Right atrium auricular region (tissue), 2 donors: ENCODE measurements around the gene MTERF4. TPM values are rescaled to one million over a fixed set of nuclear protein-coding genes. Genes with fewer than 3 reads are reported as not detected.

ENCODE experiments used
- DNase-seq: peaks from one replicate; pipeline ENCODE4 v3.0.0-alpha.2; 2019; ENCODE audit warnings: low spot score
- H3K27ac ChIP-seq, 2 donors: fragments of 200-600 bp; sonication (generic); 1 replicate in 1 of 2; 2 replicates in 1 of 2; pipeline ENCODE4 v1.5.1; 2016 to 2019
- H3K27me3 ChIP-seq, 2 donors: fragments of 200-600 bp; sonication (generic); one replicate each; pipeline versions ENCODE4 v1.5.1 to v1.6.0; 2017 to 2019
- H3K36me3 ChIP-seq: fragments of 200-600 bp; sonication (generic); one replicate; pipeline ENCODE4 v1.5.1; 2016
- H3K4me1 ChIP-seq, 2 donors: fragments of 200-600 bp; sonication (generic); one replicate each; pipeline versions ENCODE4 v1.5.1 to v1.6.0; 2017 to 2019
- H3K4me3 ChIP-seq, 2 donors: fragments of 200-600 bp; sonication (generic); 1 replicate in 1 of 2; 2 replicates in 1 of 2; pipeline ENCODE4 v1.5.1; 2017 to 2019; ENCODE audit warnings: mild to moderate bottlenecking in 1 of 2, moderate library complexity in 1 of 2
- H3K9me3 ChIP-seq, 2 donors: fragments of 200-600 bp; sonication (generic); one replicate each; pipeline ENCODE4 v1.5.1; 2019
- total RNA-seq, 2 donors: library from RNA; depleted of rRNA; stranded (reverse); fragments of >200 nt; gene quantifications; one replicate each; pipeline ENCODE4 v1.1.0, GENCODE V29; 2016
- TF ChIP-seq, protein P1 (sequence below), 2 donors: fragments of 200-600 bp; sonication (generic); IDR thresholded peaks; one replicate each; pipeline ENCODE4 v1.5.1; 2019; ENCODE audit warnings: antibody characterized with exemption in 2 of 2

MTERF4 gene
- total RNA-seq, 2 donors from 2014 or later = 20.6 to 25.3 TPM

DNA sequence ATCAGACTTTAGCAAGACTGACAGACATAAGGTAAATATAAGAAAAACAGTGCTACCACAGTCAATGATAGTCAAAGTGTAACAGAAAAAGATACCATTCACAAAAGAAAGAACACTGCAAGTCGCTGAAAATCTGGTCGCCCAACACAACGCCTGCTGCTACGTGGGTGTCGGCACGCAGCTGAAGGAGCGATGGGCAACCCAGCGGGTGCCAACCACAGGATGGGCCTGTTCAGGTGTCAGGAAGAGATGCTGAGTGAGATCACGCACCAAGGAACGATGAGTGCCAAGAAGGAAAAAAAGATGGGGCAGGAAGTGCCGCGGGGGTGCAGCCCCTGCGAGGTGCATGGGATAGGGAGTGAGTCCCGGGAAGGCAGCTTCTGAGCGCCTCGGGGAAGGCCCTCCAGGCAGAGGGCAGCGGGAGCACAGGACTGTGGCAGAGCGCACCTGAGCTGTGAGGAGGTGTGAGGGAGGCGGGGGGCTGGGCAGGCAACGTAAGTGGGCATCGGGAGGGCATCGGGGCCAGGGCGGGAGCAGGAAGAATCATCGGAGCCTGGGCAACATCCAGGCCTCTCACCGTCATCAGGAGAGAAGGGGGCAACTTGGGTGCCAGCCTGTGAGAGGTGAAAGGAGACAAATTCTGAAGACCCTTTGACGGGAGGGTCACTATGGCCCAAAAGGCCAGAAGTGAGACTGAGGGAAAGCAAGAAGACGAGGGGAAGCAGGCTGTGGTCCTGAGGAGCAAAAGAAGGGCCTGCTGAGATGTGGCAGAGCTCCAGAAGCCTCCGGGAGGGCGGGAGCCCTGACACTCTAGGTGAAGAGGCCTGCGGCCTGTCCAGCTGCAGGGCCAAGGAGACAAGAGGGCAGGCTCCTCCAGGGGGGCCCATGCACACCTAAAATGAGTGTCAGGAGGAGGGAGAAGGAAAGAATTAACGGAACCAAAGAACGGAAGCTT is 14.8 kb upstream of the MTERF4 start:
- no peaks in the 10 kb centered on the region for H3K4me1 ChIP-seq
- H3K4me3 ChIP-seq = no peak overlapping the region
- no peak overlapping the region for H3K27ac ChIP-seq
- H3K27me3 ChIP-seq = no peaks in the 10 kb centered on the region
- H3K36me3 ChIP-seq = no peaks in the 10 kb centered on the region
- no peak for DNase-seq
- TF ChIP-seq, protein P1, sequence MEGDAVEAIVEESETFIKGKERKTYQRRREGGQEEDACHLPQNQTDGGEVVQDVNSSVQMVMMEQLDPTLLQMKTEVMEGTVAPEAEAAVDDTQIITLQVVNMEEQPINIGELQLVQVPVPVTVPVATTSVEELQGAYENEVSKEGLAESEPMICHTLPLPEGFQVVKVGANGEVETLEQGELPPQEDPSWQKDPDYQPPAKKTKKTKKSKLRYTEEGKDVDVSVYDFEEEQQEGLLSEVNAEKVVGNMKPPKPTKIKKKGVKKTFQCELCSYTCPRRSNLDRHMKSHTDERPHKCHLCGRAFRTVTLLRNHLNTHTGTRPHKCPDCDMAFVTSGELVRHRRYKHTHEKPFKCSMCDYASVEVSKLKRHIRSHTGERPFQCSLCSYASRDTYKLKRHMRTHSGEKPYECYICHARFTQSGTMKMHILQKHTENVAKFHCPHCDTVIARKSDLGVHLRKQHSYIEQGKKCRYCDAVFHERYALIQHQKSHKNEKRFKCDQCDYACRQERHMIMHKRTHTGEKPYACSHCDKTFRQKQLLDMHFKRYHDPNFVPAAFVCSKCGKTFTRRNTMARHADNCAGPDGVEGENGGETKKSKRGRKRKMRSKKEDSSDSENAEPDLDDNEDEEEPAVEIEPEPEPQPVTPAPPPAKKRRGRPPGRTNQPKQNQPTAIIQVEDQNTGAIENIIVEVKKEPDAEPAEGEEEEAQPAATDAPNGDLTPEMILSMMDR (IDR thresholded peaks at IDR 0.05) = no peak
- H3K9me3 ChIP-seq = no peaks in the 10 kb centered on the region

DNA sequence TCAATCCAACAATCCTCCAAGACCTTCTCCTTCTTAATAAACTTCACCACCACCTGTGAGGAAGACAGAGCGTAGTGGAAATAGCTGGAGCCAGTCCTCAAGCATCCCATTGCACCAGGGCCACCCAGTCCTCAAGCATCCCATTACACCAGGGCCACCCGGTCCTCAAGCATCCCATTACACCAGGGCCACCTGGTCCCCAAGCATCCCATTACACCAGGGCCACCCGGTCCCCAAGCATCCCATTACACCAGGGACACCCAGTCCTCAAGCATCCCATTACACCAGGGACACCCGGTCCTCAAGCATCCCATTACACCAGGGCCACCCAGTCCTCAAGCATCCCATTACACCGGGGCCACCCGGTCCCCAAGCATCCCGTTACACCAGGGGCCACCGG is 13.3 kb upstream of the MTERF4 start:
- TF ChIP-seq, protein P1 (IDR thresholded peaks at IDR 0.05) = no peak
- H3K27me3 ChIP-seq = no peaks in the 10 kb centered on the region
- H3K4me1 ChIP-seq = no peaks in the 10 kb centered on the region
- H3K9me3 ChIP-seq = no peaks in the 10 kb centered on the region
- H3K27ac ChIP-seq = no peak overlapping the region
- no peaks in the 10 kb centered on the region for H3K36me3 ChIP-seq
- no peak overlapping the region for H3K4me3 ChIP-seq
- DNase-seq = no peak

DNA sequence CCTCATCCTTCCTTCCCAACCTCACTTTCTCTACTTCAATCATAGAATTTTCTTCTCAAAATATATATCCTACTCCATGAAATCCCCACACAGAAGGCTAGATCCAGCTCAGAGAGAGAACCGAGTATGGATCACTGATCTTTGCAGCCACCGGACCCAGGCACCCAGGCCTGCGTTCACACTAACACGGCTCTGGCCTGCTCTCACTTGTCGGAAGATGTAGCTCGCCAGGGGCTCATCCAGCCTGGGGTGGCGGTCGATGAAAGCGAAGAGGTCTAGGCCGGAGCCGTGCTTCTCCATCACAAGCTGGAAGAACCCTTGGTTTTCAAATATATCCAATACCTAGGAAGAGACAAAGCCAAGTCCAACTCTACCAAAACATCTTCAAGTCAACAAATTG is 12.7 kb upstream of the MTERF4 start:
- H3K36me3 ChIP-seq = no peaks in the 10 kb centered on the region
- H3K27me3 ChIP-seq = no peaks in the 10 kb centered on the region
- no peaks in the 10 kb centered on the region for H3K9me3 ChIP-seq
- H3K4me3 ChIP-seq = no peak overlapping the region
- H3K27ac ChIP-seq = no peak overlapping the region
- H3K4me1 ChIP-seq = no peaks in the 10 kb centered on the region
- DNase-seq = no peak
- TF ChIP-seq, protein P1 (IDR thresholded peaks at IDR 0.05) = no peak

DNA sequence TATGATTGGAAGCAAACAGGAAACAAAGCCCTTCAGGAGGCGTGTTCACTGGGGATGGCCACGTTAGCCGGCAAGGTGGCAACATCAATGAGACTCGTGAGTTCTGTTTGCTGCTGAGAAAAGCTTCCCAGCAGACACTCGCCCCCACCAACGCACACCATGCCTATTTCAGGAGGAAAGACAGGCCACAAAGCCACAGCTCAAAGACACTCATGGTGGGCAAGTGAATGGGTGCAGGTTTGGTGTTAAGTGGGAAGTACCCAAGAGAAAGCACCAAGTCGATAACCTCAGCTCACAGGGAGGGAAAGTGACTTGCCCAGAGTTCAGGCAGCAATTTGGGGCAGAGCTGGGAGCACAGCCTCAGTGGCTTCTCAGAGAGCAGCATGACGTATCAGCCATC is 10.5 kb upstream of the MTERF4 start:
- Histone ChIP-seq H3K4me1 (no peaks in the 10 kb centered on the region), H3K27me3 (no peaks in the 10 kb centered on the region), H3K9me3 (no peaks in the 10 kb centered on the region), H3K4me3 (no peak overlapping the region), H3K36me3 (no peaks in the 10 kb centered on the region), H3K27ac (no peak overlapping the region)
- DNase-seq = no peak
- TF ChIP-seq, protein P1 (IDR thresholded peaks at IDR 0.05) = no peak

DNA sequence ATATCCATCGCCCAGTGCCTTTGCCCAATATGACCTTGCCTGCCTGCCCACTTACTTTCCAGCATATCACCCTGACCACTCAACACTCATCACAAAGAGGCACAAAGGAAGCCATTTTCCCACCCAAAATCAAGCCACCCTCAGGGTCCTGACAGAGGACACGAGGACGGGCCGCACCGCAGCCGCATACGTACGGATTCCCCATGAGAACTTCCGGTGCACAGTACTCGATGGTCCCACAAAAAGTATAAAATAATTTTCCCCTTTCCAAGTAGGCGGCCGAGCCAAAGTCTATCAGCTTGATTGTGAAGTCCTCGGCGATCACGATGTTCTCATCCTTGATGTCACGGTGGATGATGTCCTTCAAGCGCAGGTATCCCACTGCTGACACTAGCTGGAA is 10.0 kb upstream of the MTERF4 start:
- Histone ChIP-seq H3K36me3 (no peaks in the 10 kb centered on the region), H3K4me1 (no peaks in the 10 kb centered on the region), H3K27ac (no peak overlapping the region), H3K27me3 (no peaks in the 10 kb centered on the region), H3K9me3 (no peaks in the 10 kb centered on the region), H3K4me3 (no peak overlapping the region)
- TF ChIP-seq, protein P1 (IDR thresholded peaks at IDR 0.05) = no peak
- DNase-seq = no peak
